ENCODE results near the gene SPAG6. TPM values are rescaled to one million over a fixed set of nuclear protein-coding genes. Genes with fewer than 3 reads are reported as not detected.

Gene SPAG6
- total RNA-seq, 1 donor from 2014 or later, result 8.9 TPM

DNA sequence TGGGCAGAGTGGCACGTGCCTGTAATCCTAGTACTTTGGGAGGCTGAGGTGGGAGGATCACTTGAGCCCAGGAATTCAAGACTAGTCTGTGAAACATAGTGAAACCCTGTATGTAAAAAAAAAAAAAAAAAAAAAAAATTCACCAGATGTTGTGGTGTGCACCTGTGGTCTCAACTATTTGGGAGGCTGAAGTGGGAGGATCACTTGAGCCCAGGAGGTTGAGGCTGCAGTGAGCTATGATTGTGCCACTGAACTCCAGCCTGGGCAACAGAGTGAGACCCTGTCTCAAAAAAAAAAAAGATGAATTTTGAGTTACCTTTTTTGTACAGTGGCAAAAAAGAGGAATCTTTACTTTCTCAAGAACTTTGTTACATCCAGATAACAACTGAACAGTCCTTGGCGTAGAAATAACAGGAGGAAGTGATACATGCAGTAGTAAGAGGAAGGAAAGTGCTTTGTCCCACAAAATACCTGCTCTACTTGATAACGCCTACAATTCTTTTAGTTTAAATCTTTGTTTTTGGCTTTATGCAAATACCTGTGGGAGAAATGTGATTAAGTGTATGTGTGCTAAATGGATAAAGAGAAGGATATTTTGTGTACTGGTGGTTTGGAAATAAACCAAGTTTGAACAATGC, 29.3 kb downstream of the SPAG6 start:
- Mint-ChIP-seq H3K27ac (no peak overlapping the region), H3K4me1 (ENCODE audit: low read depth) (peaks cover 2% of the 10 kb centered on the region), H3K4me3 (ENCODE audit: low read depth) (no peak overlapping the region), H3K27me3 (no peaks in the 10 kb centered on the region), H3K36me3 (ENCODE audit: insufficient read depth) (no peaks in the 10 kb centered on the region), H3K9me3 (ENCODE audit: low read depth) (no peaks in the 10 kb centered on the region)
- DNase-seq (ENCODE audit: low spot score, unreplicated experiment), result no peak
- TF ChIP-seq, protein P1, sequence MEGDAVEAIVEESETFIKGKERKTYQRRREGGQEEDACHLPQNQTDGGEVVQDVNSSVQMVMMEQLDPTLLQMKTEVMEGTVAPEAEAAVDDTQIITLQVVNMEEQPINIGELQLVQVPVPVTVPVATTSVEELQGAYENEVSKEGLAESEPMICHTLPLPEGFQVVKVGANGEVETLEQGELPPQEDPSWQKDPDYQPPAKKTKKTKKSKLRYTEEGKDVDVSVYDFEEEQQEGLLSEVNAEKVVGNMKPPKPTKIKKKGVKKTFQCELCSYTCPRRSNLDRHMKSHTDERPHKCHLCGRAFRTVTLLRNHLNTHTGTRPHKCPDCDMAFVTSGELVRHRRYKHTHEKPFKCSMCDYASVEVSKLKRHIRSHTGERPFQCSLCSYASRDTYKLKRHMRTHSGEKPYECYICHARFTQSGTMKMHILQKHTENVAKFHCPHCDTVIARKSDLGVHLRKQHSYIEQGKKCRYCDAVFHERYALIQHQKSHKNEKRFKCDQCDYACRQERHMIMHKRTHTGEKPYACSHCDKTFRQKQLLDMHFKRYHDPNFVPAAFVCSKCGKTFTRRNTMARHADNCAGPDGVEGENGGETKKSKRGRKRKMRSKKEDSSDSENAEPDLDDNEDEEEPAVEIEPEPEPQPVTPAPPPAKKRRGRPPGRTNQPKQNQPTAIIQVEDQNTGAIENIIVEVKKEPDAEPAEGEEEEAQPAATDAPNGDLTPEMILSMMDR (IDR thresholded peaks at IDR 0.05; ENCODE audit: unreplicated experiment), result no peak

DNA sequence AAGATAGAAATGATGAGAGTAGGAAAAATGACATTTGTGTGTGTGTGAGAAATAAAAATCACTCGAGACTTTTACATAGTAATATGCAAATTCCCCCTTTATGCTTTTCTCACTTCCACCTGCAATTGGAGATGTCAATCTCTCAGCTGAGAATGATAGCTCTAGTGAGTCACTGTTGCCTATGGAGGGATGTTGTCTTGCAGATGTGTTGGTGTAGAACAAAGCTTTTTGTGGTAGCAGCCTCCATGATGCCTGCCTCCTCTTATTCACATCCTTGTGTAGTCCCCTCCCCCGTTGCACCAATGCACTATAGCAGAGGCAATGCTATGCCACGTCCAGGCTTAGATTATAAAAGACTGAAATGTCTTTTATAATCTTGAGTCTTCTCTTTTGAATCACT, 33.8 kb downstream of the SPAG6 start:
- TF ChIP-seq, protein P1 (IDR thresholded peaks at IDR 0.05; ENCODE audit: unreplicated experiment), result no peak
- Mint-ChIP-seq H3K9me3 (ENCODE audit: low read depth) (no peaks in the 10 kb centered on the region), H3K4me1 (ENCODE audit: low read depth) (peaks cover 2% of the 10 kb centered on the region), H3K4me3 (ENCODE audit: low read depth) (no peak overlapping the region), H3K36me3 (ENCODE audit: insufficient read depth) (no peaks in the 10 kb centered on the region), H3K27ac (no peak overlapping the region), H3K27me3 (no peaks in the 10 kb centered on the region)
- DNase-seq (ENCODE audit: low spot score, unreplicated experiment), result no peak

DNA sequence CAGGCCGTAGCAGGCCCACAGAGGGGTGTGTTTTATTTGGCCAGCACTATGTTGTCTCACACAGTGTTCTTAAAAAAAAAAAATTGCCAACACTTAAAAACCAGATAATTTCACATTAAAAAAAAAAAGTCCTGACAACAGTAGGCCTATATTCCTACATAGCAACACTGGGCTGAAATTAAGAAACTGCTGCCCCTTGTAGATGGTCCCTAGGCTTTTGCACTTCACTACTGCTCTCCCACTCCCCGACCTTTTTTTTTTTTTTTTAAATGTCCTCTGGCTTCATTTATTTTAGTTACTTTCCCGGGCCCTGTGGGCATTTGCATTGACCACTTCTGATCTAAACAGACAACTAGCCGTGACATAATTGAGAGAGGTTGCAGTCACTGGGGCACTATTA, 36.0 kb downstream of the SPAG6 start:
- Mint-ChIP-seq H3K27me3 (no peaks in the 10 kb centered on the region), H3K27ac (no peak overlapping the region), H3K9me3 (ENCODE audit: low read depth) (no peaks in the 10 kb centered on the region), H3K4me3 (ENCODE audit: low read depth) (no peak overlapping the region), H3K36me3 (ENCODE audit: insufficient read depth) (no peaks in the 10 kb centered on the region), H3K4me1 (ENCODE audit: low read depth) (peaks cover 2% of the 10 kb centered on the region)
- no peak for DNase-seq (ENCODE audit: low spot score, unreplicated experiment)
- TF ChIP-seq, protein P1 (IDR thresholded peaks at IDR 0.05; ENCODE audit: unreplicated experiment), result no peak

DNA sequence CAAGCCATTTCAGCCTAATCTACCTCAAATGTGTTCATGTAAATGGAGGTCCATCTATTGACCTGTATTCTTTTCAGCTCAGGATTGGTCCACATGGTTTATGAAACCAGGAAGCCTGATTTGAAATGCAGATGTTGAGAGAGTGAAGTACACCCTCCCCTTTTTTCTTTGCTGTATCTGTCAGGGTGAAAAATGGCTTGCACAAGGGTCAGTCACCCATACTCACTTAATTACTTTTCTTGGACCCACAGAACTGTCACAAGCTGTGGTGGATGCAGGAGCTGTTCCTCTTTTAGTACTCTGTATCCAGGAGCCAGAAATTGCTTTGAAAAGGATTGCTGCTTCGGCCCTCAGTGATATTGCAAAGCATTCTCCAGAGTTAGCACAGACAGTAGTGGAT, 41.2 kb downstream of the SPAG6 start:
- H3K27ac Mint-ChIP-seq, result no peak overlapping the region
- TF ChIP-seq, protein P1 (IDR thresholded peaks at IDR 0.05; ENCODE audit: unreplicated experiment), result no peak
- H3K4me1 Mint-ChIP-seq (ENCODE audit: low read depth), result peaks cover 6% of the 10 kb centered on the region
- no peak overlapping the region for H3K4me3 Mint-ChIP-seq (ENCODE audit: low read depth)
- H3K36me3 Mint-ChIP-seq (ENCODE audit: insufficient read depth), result no peaks in the 10 kb centered on the region
- no peaks in the 10 kb centered on the region for H3K9me3 Mint-ChIP-seq (ENCODE audit: low read depth)
- DNase-seq (ENCODE audit: low spot score, unreplicated experiment), result no peak
- H3K27me3 Mint-ChIP-seq, result no peaks in the 10 kb centered on the region

DNA sequence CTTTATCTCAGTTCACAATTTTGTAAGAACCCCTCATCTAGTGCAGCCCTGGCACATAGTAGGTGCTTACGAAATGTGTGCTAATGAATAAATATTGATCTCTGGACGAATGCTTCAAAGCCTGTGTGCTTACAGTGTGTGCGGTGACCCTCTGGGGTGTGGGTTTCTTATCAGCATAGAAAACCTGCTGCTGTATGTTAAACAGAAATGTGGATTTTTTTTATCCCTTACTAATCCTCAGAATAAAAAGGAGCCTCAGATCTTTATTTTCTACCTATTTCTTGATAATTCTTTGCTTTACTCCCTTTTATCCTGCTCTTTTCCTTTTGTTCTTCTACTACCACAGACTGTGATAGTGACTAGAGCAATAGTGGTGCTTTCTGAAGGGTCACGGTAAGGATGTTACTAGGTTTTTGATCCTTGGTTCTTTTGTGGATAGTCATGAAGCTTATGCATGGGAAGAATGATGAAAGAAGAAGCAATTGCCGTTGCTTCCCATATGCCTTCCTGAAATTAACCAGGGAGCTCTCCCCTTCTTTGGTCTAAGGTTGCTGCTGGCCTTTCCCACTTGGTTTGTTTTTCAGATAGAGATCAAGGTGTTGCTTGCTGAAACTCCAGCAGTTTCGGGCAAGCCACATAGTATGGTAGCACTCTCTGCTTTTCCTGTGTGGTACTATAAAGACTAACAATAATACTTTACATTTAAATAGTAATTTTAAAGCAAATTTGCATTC, 44.7 kb downstream of the SPAG6 start:
- peaks cover 6% of the 10 kb centered on the region for H3K4me1 Mint-ChIP-seq (ENCODE audit: low read depth)
- TF ChIP-seq, protein P1 (IDR thresholded peaks at IDR 0.05; ENCODE audit: unreplicated experiment), result no peak

More for the DNA sequence above, 44.7 kb downstream of the SPAG6 start:
- Mint-ChIP-seq H3K27ac (no peak overlapping the region), H3K36me3 (ENCODE audit: insufficient read depth) (no peaks in the 10 kb centered on the region), H3K4me3 (ENCODE audit: low read depth) (no peak overlapping the region), H3K9me3 (ENCODE audit: low read depth) (no peaks in the 10 kb centered on the region), H3K27me3 (no peaks in the 10 kb centered on the region)
- DNase-seq (ENCODE audit: low spot score, unreplicated experiment), result no peak

Data from progenitor cell of endocrine pancreas (in vitro differentiated cells).